Measurements from ENCODE around the gene CCN5. TPM values are rescaled to one million over a fixed set of nuclear protein-coding genes. Genes with fewer than 3 reads are reported as not detected.
"Not testable (repeated sequence)": the region's sequence is repeated elsewhere in the genome, so short reads cannot be mapped to it uniquely, and the experiment has no call there.

The CCN5 gene
- total RNA-seq, 1 experiment from 2014 or later: 0.26 TPM

GRCh38 chr20:44762466-44763140, 47.4 kb downstream of the CCN5 start:
- H3K9me3 ChIP-seq (ENCODE audit: low read length): no peaks in the 10 kb centered on the region
- TF ChIP-seq EZH2 (IDR thresholded peaks at IDR 0.05; ENCODE audit: low read length, unreplicated experiment): no peak
- no peaks in the 10 kb centered on the region for H3K36me3 ChIP-seq (ENCODE audit: low read depth, low read length)
- H3K9me2 ChIP-seq (replicated peaks; ENCODE audit: low read length): no peaks in the 10 kb centered on the region
- no peak overlapping the region for H2AFZ ChIP-seq (ENCODE audit: low read length)
- H3K9ac ChIP-seq (ENCODE audit: low read length): no peak overlapping the region
- intact Hi-C loops (cut with micrococcal nuclease): no loop called here
- ATAC-seq (no peak), DNase-seq (no peak)
- no peaks in the 10 kb centered on the region for H3F3A ChIP-seq (ENCODE audit: low read length, unreplicated experiment)
- H4K20me1 ChIP-seq (ENCODE audit: low read length): no peaks in the 10 kb centered on the region
- no peak overlapping the region for H3K27ac ChIP-seq (ENCODE audit: low read length)
- no peaks in the 10 kb centered on the region; the same call in 1 of the 2 replicates for H3K4me1 ChIP-seq (ENCODE audit: insufficient read depth, low read length)
- BruUV-seq (replicated peaks): no TSS peak
- H3K4me2 ChIP-seq (ENCODE audit: low read length): no peak overlapping the region
- no peaks in the 10 kb centered on the region for H3K79me2 ChIP-seq (ENCODE audit: low read length)
- ChIA-PET CTCF (no interaction called here), POLR2A (ENCODE audit: unreplicated experiment) (no interaction called here)
- H3K27me3 ChIP-seq (ENCODE audit: low read length): peaks cover 34% of the 10 kb centered on the region
- no peak overlapping the region for H3K4me3 ChIP-seq (ENCODE audit: low read length)

DNA sequence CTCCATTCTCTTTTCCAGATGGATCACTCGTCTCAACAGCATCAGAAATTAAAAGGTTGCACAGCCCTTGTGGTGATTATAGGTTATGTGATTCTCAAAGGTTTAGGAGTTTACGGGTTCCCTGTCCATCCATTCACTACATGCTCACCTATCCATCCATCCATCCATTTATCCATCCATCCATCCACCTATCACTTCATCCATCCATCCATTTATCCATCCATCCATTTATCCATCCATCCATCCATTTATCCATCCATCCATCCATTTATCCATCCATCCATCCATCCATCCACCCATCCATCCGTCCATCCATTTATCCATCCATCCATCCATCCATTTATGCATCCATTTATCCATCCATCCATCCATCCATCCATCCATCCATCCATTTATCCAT, 48.6 kb downstream of the CCN5 start:
- intact Hi-C loops (cut with micrococcal nuclease); ATAC-seq; H3K79me2 ChIP-seq (ENCODE audit: low read length); CTCF ChIA-PET; H3K4me2 ChIP-seq (ENCODE audit: low read length); H3F3A ChIP-seq (ENCODE audit: low read length, unreplicated experiment); H3K36me3 ChIP-seq (ENCODE audit: low read depth, low read length); H2AFZ ChIP-seq (ENCODE audit: low read length); BruUV-seq (replicated peaks); H3K27ac ChIP-seq (ENCODE audit: low read length); H3K4me1 ChIP-seq (ENCODE audit: insufficient read depth, low read length); H3K4me3 ChIP-seq (ENCODE audit: low read length); H3K9me3 ChIP-seq (ENCODE audit: low read length); H3K9me2 ChIP-seq (replicated peaks; ENCODE audit: low read length); DNase-seq; H3K9ac ChIP-seq (ENCODE audit: low read length); POLR2A ChIA-PET (ENCODE audit: unreplicated experiment); H4K20me1 ChIP-seq (ENCODE audit: low read length): not testable (repeated sequence)
- H3K27me3 ChIP-seq (ENCODE audit: low read length): peaks cover 40% of the 10 kb centered on the region

GRCh38 chr20:44765091-44765490, 49.9 kb downstream of the CCN5 start:
- BruUV-seq (replicated peaks): no TSS peak
- H3K4me1 ChIP-seq (ENCODE audit: insufficient read depth, low read length): no peaks in the 10 kb centered on the region; the same call in 1 of the 2 replicates
- no peaks in the 10 kb centered on the region for H3K36me3 ChIP-seq (ENCODE audit: low read depth, low read length)
- TF ChIP-seq EZH2phosphoT487 (IDR thresholded peaks at IDR 0.05; ENCODE audit: borderline replicate concordance, low read length): no peak
- TF ChIP-seq, protein P1, sequence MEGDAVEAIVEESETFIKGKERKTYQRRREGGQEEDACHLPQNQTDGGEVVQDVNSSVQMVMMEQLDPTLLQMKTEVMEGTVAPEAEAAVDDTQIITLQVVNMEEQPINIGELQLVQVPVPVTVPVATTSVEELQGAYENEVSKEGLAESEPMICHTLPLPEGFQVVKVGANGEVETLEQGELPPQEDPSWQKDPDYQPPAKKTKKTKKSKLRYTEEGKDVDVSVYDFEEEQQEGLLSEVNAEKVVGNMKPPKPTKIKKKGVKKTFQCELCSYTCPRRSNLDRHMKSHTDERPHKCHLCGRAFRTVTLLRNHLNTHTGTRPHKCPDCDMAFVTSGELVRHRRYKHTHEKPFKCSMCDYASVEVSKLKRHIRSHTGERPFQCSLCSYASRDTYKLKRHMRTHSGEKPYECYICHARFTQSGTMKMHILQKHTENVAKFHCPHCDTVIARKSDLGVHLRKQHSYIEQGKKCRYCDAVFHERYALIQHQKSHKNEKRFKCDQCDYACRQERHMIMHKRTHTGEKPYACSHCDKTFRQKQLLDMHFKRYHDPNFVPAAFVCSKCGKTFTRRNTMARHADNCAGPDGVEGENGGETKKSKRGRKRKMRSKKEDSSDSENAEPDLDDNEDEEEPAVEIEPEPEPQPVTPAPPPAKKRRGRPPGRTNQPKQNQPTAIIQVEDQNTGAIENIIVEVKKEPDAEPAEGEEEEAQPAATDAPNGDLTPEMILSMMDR (conservative IDR thresholded peaks at IDR 0.05; ENCODE audit: low read depth, low read length): no peak
- TF ChIP-seq EZH2 (IDR thresholded peaks at IDR 0.05; ENCODE audit: low read length, unreplicated experiment): no peak
- H3K4me2 ChIP-seq (ENCODE audit: low read length): no peak overlapping the region
- H3K27me3 ChIP-seq (ENCODE audit: low read length): peaks cover 30% of the 10 kb centered on the region
- H3K79me2 ChIP-seq (ENCODE audit: low read length): no peaks in the 10 kb centered on the region
- H3K9me3 ChIP-seq (ENCODE audit: low read length): no peaks in the 10 kb centered on the region
- intact Hi-C loops (cut with micrococcal nuclease): no loop called here
- DNase-seq (no peak), ATAC-seq (no peak)
- POLR2A ChIA-PET (ENCODE audit: unreplicated experiment): no interaction called here
- no peak overlapping the region for H2AFZ ChIP-seq (ENCODE audit: low read length)
- no peaks in the 10 kb centered on the region for H4K20me1 ChIP-seq (ENCODE audit: low read length)
- no peak overlapping the region for H3K4me3 ChIP-seq (ENCODE audit: low read length)
- no peaks in the 10 kb centered on the region for H3K9me2 ChIP-seq (replicated peaks; ENCODE audit: low read length)
- no peak overlapping the region for H3K9ac ChIP-seq (ENCODE audit: low read length)
- no peaks in the 10 kb centered on the region for H3F3A ChIP-seq (ENCODE audit: low read length, unreplicated experiment)
- no peak overlapping the region for H3K27ac ChIP-seq (ENCODE audit: low read length)
- CTCF ChIA-PET: no interaction called here
